HG03064 (cell line): ENCODE results near the gene CFAP20DC.
A peak's percentile ranks its signal among the peaks of the same experiment; 100 is the strongest.
"Not testable (repeated sequence)": the region's sequence is repeated elsewhere in the genome, so short reads cannot be mapped to it uniquely, and the experiment has no call there.

Source experiments
- ATAC-seq: cut with Tn5 transposase; IDR thresholded peaks from one replicate; pipeline ENCODE4 v1.9.1; 2021; ENCODE audit warnings: low read depth; ENCODE audit not compliant: unreplicated experiment

CFAP20DC gene

DNA sequence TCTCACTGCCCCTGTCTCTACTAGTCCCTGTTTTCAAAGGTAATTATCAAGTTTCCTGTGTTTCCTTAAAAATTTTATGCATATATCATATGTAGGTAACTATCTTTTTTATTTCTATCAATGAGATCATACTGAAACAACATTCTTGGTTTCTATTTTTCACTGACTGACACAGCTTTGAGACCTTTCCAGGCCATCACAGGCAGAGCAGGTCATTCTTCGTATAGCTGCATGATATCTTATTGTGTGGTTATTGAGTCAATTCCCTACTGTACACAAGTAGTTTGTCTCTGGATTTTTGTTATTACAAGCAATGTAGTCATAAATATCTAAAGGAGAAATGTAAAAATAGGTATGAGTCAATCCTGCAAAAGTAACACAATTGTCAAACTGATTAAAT lies 169.6 kb downstream of the CFAP20DC start:
- ATAC-seq = no peak

DNA sequence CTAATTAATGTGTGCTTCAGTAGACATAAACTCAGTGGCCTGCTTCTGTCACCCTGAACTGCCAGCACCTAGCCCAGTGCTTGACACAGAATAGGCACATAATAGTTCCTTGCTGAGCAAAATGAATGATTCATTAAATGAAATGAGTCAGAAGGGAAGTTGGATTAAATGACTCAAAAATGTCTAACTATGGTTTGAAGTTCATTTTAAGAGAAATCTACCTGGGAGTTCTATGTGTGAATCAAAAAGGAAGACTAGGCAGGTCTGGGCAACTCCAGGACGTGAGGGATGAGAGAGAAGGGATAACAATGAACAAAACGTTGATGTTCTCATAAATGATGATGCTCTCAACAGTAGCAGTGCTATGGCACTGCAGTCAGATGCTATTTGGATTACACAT lies 175.0 kb downstream of the CFAP20DC start:
- ATAC-seq = peak; percentile 72

DNA sequence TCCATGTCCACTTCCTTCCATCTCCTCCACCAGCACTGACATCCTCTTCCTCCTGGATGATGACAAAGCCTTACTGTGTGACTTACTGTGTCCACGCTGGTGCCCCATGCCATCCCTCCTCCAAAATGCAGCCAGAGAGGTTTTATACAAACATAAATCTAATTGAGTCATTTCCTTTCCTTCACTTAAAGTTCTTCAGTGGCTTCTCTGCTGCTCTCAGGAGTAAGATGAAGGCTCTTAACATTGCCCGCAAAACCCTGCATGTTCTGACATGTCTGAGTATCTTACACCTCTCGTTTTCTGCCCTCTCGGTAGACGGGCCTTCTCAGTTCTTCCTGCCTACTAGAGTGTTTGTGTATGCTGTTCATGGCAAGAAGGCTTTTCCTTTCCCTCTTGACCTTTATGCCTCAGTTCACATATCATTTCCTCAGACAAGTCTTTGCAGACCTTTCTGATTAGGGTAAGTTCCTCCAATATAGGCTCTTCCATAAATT lies 175.5 kb downstream of the CFAP20DC start:
- peak; percentile 92 for ATAC-seq

DNA sequence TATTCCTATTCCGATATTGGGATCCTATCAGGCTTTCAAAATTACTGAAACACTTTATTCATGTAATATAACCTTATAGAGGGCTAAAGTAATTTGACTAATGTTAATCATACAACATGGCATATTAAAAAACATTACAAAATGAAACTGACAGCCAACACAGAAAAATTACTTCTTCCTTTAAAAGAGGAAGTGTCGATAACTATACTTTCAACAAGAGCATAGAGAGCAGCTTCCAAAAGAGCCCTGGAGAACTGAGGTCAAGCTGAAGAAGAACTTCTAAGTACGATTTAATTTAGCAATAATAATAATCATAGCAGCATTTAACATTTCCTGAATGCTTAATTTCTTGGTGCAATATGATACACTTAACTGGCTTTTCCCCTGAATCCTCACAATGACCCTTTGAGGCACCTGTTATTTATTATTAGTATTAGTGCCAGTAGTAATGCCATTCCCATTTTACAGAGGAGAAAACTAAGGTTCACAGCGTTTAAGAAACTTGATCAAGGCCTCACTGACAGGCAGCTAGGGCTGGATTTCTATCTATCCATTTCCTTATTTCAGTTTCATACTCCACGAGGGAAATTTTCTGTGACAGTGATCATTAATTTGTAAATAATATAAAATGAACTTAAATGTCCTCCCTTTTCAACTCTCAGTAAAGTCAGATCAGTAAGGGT lies 181.6 kb downstream of the CFAP20DC start:
- ATAC-seq = no peak

DNA sequence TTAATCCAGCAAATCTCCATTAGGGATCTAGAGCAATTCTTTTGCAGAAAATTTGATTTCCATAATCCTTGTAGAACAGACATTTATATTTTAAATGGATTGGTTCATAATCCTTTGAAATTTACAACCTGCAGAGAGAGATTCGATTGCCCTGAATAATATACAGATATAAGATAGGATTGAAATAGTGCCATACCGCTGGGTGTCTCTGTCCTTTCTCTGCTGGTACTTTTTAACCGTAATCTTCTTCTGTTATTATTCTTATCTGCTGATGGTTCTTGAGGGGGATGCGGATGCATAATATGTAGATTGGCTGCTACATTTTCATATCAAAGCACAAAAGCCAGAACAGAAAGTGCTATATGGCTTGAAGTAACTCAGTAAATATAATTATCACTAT lies 182.2 kb downstream of the CFAP20DC start:
- ATAC-seq = no peak

DNA sequence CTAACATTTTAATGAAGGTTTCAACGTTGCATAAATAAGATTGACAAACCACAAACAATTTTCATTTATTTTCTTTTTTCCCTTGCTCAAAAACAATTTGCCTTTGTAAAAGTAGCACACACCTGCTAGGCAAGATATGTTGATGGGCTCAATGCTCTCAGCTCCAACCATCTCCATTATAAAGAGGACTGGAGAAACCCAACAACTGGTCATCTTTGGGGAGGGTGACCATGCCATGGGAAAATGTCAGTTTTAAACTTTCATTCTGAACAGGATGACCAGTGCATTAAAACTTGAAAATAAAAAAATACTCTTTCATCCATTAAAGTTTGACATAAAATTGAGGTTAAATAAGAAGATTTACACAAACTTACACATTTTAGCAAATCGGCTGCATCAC lies 183.7 kb downstream of the CFAP20DC start:
- no peak for ATAC-seq

DNA sequence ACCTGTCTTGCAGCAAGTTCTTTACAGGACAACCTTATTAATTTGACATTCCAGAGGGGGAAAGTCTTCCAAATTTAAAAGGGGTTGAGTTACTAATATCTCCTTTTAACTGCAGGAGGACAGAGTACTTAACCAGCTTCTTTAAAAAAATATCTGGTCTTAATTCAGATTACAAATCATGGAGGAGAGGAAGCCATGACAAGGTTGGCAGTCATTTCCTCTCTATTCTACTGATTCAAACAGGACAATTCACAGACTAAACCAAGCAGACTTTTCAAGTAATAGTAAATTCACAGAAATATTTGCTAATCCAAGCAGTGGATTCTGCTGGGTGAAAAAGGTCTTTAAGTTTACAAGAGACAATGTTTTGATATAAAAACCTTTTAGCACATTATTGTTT lies 185.3 kb downstream of the CFAP20DC start:
- ATAC-seq = no peak

DNA sequence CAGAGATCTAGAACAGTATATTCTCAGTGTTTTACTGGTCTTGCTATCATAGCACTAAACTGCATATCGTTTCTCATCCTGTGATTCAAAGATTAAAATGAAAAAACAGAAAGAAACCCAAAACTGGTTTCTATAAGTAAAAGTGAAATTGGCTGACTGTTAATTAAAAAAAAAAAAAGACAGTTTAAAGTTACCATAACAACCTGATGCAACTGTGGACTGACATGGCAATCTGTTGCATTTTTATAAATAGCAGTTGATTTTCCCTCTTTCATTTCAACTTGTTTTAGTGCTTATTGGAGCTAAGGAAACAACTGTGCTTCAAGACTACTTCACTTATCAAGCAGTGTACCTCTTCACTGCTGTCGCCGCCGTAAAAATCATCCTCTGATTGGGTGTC lies 186.6 kb downstream of the CFAP20DC start:
- ATAC-seq = no peak

DNA sequence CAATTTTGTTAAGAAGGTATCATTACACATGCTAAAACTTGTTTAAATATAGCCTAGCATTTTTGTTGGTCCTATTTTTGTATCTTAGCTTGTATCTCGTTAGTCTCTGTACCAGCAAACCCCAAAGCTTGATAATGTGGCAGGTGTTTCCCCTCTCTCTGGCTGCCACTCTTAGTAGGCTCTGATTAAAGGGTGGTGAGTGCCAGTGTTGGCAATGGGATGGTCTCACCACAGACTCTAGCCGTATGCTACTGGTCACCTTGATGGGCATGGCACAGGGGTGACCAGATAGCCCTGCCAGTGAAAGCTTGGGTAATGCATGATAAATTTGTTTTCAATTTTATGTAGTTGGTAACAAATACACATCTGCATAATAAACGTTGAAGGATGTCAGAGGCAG lies 188.3 kb downstream of the CFAP20DC start:
- no peak for ATAC-seq

DNA sequence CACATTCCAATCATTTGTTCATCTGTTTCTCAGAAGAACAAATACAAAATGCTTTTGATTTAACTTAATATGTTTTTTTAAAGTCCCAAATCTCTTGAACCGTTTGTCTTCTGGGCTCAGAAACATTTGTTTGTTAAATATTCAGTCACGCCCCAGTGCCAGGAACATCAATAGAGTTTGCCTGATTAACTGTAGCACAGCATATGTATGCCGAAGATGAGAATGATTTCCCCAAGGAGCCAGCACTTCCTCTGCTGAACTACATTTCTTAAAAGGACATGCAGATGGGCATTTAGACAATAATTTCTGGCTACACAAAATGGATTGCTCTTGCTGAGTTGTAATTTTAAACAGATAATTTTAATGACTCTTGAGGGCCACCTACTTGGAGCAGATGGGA lies 191.7 kb downstream of the CFAP20DC start:
- ATAC-seq = no peak

DNA sequence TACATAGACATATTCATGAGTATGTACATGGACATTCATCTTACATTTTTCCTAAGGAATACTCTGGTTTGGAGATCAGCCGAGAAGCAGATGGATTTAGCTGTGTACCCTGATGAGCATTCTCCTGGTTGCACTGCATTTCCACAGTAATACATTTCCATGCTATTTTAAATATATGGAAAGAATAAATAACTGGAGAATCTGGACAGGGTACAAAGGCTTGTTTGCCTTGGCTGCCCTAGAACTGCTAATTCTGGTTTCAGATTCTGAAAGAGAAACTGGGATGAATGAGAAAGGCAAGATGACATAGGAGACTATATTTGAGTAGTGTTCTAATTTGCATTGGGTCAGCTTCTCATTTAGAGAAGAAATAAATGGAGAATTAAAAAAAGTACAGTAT lies 192.4 kb downstream of the CFAP20DC start:
- ATAC-seq = no peak

DNA sequence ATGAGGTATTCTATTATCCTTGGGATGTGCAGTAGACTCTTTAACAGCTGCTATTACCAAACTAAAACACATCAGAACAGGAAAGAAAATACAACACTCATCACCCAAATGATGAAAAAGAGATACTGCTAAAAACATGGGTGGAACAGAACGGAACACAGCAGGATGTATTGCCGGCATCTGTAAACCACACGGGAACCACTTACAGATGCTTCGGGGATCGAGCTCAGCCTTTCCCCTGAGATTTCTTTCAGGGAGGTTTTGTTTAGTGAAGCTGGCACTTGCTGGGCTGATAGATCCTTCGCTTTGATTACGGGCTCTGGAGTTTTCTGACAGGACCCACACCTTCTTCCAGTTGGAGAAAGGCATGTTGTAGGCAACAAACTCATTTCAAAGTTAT lies 201.0 kb downstream of the CFAP20DC start:
- ATAC-seq = no peak

DNA sequence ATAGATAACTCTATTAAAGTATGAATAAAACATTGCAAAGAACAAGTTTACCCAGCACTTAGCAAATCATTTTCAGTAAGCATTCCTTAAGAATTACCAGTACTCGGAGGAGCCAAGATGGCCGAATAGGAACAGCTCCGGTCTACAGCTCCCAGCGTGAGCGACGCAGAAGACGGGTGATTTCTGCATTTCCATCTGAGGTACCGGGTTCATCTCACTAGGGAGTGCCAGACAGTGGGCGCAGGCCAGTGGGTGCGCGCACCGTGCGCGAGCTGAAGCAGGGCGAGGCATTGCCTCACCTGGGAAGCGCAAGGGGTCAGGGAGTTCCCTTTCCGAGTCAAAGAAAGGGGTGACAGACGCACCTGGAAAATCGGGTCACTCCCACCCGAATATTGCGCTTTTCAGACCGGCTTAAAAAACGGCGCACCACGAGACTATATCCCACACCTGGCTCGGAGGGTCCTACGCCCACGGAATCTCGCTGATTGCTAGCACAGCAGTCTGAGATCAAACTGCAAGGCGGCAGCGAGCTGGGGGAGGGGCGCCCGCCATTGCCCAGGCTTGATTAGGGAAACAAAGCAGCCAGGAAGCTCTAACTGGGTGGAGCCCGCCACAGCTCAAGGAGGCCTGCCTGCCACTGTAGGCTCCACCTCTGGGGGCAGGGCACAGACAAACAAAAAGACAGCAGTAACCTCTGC lies 207.6 kb downstream of the CFAP20DC start:
- ATAC-seq = not testable (repeated sequence)

DNA sequence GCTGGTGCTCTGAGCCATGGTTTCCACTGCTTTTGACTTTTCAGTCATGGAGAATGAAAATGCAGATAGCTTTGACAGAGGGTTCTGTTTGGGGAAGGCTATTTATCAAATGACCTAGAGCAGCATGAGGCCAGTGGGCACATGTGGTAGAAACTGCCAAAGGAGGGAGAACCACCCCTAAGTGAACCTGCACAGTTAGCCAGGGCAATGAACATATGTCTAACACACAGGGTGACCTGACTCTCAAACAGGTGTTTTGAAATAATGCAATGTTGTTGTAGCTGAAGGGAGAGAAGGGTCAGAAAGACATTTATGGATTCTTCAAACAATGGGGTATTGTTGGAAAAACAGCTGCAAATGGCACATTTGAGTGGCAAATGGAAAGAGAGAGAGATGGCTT lies 208.9 kb downstream of the CFAP20DC start:
- ATAC-seq = no peak

DNA sequence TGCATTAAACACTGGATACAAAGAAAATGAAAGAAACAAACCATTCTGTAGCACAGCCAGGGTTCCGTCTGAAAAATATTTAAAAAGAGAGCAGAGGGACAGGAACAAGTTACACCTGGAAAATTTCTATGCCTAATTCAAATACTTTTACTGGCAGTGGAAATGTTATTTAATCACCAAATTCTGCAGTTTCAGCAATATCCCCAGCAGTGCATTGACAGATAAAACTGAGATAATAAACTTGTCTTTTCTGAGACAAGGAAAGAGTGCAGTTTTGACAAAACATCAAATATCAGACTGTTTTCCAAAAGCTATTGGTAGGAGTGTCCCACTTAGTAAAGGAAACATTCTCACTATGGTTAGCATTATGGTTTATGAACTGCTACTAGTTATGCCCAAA lies 209.9 kb downstream of the CFAP20DC start:
- ATAC-seq = no peak

DNA sequence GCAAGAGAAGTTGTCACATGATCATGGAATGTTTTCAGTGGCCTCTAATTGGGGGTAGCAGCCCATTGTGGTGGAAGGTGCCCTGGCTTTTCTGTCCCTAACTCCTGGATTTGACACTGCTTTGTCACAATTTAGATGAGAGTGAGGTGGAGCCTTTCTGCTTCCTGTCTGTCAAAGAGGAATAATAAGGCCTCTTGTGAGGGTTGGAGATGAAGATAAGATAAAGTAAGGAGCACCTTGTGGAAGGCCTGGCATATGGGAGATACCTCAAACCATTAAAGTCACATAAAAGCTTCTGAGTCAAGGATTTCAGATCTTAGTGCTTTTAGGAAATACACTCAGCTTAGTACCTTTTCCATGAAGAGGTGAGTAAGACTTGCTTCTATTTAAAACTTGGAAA lies 210.6 kb downstream of the CFAP20DC start:
- ATAC-seq = no peak

DNA sequence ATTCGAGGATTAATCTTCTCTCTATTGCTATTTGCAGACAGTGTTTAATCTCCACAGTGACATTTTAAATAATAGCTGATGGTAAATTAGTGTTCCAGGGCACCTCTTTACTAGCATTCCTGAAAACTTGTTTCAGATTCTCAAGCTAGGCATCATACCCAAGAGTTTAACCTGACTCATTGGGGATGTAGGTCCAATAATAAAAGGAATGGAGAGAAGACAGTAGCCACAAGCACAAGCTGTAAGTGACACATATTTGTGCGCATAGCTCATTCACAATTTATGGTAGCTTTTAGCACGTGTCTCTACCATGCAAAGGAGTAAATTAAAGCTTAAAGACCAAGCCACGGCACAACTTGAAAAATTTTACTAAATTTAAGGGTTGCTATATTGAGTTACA lies 212.0 kb downstream of the CFAP20DC start:
- no peak for ATAC-seq

DNA sequence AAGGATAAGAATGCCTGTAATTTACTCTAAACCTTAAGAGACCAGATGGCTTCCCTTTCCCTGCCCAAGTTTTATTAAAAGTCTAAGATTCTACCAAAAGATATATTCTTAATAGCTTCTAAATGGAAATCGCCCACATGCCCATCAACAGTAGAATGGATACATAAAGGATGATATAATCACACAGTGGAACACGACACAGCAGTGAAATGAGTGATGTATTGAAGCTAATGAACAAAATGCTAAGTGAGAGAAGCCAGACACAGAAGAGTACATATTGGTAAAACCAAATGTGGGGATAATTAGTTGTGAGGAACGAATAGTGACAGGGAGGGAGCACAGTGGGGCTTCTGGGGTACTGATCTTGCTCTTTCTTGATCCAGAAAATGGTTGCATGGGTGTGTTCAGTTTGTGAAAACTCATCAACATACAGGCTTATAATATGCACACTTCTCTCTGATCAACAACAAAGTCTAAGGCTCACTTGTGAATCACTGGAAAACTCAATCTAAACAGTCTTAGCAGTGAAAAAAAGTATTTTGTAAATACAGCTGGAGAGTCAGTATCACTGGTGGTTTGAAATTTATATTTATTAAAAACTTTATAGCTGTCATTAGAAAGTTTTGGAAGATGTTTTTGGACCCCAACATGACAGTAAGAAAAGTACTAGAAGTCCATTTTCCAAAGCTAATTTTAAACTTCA lies 212.5 kb downstream of the CFAP20DC start:
- no peak for ATAC-seq

DNA sequence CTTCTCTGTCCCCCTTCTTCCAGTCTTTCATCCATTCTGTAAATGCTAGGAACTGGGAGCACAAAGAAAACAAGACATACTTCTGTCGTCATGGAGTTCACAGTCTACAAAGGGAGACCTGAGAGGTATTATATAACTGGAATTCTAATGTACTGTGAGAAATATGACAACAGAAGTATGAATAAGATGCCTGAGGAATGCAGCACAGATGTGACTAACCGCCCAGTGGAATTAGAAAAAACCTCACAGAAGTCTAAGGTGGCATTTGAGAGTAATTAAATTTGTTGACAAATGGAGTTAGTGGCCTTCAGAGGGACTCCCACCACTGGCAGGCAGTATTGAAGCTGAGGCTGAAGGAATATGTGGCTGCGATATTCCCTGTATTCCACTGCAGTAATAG lies 214.7 kb downstream of the CFAP20DC start:
- no peak for ATAC-seq

DNA sequence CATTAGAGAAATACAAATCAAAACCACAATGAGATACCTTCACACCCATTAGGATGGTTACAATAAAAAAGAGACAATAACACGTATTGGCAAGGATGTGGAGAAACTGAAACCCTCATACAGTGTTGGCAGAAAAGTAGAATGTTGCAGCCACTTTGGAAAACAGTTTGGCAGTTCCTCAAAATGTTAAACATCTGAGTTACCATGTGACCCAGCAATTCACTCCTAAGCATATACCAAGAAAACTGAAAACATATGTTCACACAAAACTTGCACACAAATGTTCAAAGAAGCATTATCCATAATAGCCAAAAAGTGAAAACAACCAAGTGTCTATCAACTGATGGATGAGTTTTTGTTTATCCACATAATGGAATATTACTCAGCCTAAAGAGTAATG lies 216.3 kb downstream of the CFAP20DC start:
- ATAC-seq = no peak

DNA sequence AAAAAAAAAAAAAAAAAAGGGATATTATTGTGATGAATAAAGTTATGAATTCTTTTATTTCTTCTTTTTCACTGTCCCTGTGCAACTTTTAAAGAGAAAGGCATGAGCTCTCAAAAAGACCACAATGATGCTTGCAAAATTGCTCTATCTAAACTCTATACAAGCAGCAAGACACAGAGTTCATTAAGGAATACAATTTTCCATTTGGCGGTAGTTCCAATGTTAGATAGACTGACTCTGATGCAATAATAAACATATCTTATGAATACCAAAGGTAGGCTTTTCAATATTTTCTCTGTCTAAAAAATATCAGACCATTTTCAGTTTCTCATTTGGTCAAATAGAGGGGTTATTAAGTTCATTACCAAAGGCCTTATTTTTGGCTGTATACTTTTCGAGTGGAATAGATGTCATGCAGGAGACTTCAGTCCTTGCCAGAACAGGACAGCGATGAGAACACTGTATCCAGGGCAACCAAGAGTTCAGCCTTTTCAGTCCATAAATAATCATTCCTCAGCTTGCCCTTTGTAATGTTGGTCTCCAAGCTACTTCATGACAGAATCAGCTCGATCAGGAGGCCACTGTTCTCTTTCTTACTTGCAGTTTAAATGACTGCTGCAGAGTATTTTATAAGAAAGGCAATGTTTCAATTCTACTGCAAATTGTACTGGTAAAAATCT lies 220.4 kb downstream of the CFAP20DC start:
- ATAC-seq = no peak
